Spleen (tissue), 11 donors: ENCODE results near the gene EZH2. TPM values are rescaled to one million over a fixed set of nuclear protein-coding genes. Genes with fewer than 3 reads are reported as not detected.

Source experiments
- DNase-seq: peaks from one replicate; pipeline ENCODE4 v3.0.0-alpha.2; 2020
- H3K27ac ChIP-seq, 8 donors: fragments of 200-600 bp; sonication (generic) in 7 of 8; 1 replicate in 4 of 8; 2 replicates in 4 of 8; pipeline versions ENCODE4 v1.5.0 to v1.8.0; 2016 to 2021; ENCODE audit warnings: inconsistent platforms in 4 of 8, mild to moderate bottlenecking in 4 of 8, moderate library complexity in 1 of 8
- H3K27me3 ChIP-seq, 7 donors: fragments of 200-600 bp; sonication (generic) in 6 of 7; replicated peaks in 1 of 7; 1 replicate in 4 of 7; 2 replicates in 3 of 7; pipeline versions ENCODE4 v1.5.0 to v1.8.0; 2016 to 2021; ENCODE audit warnings: inconsistent platforms in 3 of 7, mild to moderate bottlenecking in 1 of 7
- H3K36me3 ChIP-seq, 6 donors: fragments of 200-600 bp; sonication (generic) in 5 of 6; 1 replicate in 4 of 6; 2 replicates in 2 of 6; pipeline versions ENCODE4 v1.5.0 to v1.8.0; 2016 to 2021; ENCODE audit warnings: inconsistent platforms in 2 of 6
- H3K4me1 ChIP-seq, 6 donors: fragments of 200-600 bp; sonication (generic) in 5 of 6; 1 replicate in 3 of 6; 2 replicates in 3 of 6; pipeline versions ENCODE4 v1.5.0 to v1.8.0; 2016 to 2021; ENCODE audit warnings: inconsistent platforms in 3 of 6
- H3K4me3 ChIP-seq, 8 donors: fragments of 200-600 bp; sonication (generic) in 7 of 8; 1 replicate in 4 of 8; 2 replicates in 4 of 8; pipeline versions ENCODE4 v1.5.0 to v1.8.0; 2016 to 2021; ENCODE audit warnings: inconsistent platforms in 4 of 8, mild to moderate bottlenecking in 4 of 8, moderate library complexity in 2 of 8
- H3K9me3 ChIP-seq, 8 donors: fragments of 200-600 bp; sonication (generic) in 7 of 8; 1 replicate in 4 of 8; 2 replicates in 4 of 8; pipeline versions ENCODE4 v1.5.0 to v1.8.0; 2016 to 2021; ENCODE audit warnings: inconsistent platforms in 4 of 8
- POLR2A ChIP-seq, 3 donors: fragments of 450-650 bp; IDR thresholded peaks; one replicate each; pipeline ENCODE4 v1.5.1; 2017; ENCODE audit warnings: antibody characterized with exemption in 3 of 3, mild to moderate bottlenecking in 1 of 3
- POLR2AphosphoS5 ChIP-seq, 3 donors: sonication (generic); formaldehyde crosslinking; IDR thresholded peaks; one replicate each; pipeline ENCODE4 v1.5.1; 2017; ENCODE audit warnings: antibody characterized with exemption in 3 of 3
- WGBS, 5 donors: extraction: QIAGEN DNeasy Blood & Tissue Kit in 3 of 5; methylation state at CpG; one replicate each; pipeline versions ENCODE4 v1.1.5 to v1.1.7; 2013 to 2018; 5-methylcytosine and 5-hydroxymethylcytosine counted together
- intact Hi-C: fragments of 100-400 bp; cut with DNase I; formaldehyde crosslinking; loops from one replicate; pipeline ENCODE4 v1.15.0; 2023; ENCODE audit warnings: low total_unique reads
- polyA plus RNA-seq, 3 donors: library from polyadenylated mRNA; stranded (reverse); fragments of 200-250 nt; gene quantifications; one replicate each; pipeline ENCODE4 v1.2.1, GENCODE V29; 2013
- total RNA-seq, 7 donors: library from RNA; depleted of rRNA in 3 of 7; stranded (reverse); fragments of >200 nt in 3 of 7; fragmentation: NEBNext Ultra II Directional in 4 of 7; extraction: Animal tissue kit (Norgen Biotek cat#: 25700) in 4 of 7; gene quantifications; one replicate each; pipeline versions ENCODE4 v1.1.0 to v1.2.1, GENCODE V29; 2016 to 2021
- TF ChIP-seq, protein P1 (sequence below), 11 experiments: fragments of 200-600 bp in 7 of 11; fragments of 450-650 bp in 4 of 11; sonication (generic) in 4 of 11; IDR thresholded peaks in 8 of 11; conservative IDR thresholded peaks in 3 of 11; 1 replicate in 7 of 11; 2 replicates in 4 of 11; pipeline versions ENCODE4 v1.4.0 to v1.8.0; 2016 to 2021; ENCODE audit warnings: antibody characterized with exemption in 11 of 11, inconsistent platforms in 4 of 11, mild to moderate bottlenecking in 1 of 11
- donor health status: healthy with polysubstance abuse.
- donor health status: DM: no; HTN: no; CAD: no; lungs with moderate emphysema.
- donor health status: DM: no; HTN: no; CAD: no.
- donor health status: Bipolar disorder and iron deficiency.
- donor health status: healthy.
- donor health status: DM: no; HTN: no; CAD: no.
- donor health status: DM: yes; HTN: yes; CAD: no.

Gene EZH2
- total and polyA plus RNA-seq, 10 donors, result 5.0 to 14.5 (median 7.4) TPM

DNA sequence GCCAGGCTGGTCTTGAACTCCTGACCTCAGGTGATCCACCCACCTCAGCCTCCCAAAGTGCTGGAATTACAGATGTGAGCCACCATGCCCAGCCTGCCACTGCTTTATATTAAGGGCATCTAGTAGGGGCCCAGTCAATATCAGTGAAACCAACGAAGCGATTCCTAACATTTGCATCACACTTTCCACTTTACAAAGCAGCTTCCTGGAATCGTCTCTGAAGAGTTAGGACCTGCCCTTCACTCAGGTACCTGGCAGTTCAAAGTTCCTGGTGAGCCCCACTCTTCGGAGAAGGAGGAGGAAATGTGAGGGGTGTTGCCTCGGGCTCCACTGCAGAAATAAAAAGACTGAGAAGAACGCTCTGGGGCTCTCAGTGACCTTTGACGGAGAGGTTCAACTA is 31.1 kb upstream of the EZH2 start:
- intact Hi-C loops, result no loop called here
- DNase-seq, result no peak
- TF ChIP-seq POLR2AphosphoS5 (IDR thresholded peaks at IDR 0.05), result no peak
- WGBS, 5 donors, result 61 to 77% (median 65%) methylated on average over 7 of the region's 7 CpGs
- H3K27me3 ChIP-seq, result no peaks in the 10 kb centered on the region
- no peaks in the 10 kb centered on the region for H3K9me3 ChIP-seq
- H3K4me3 ChIP-seq, result no peak overlapping the region
- H3K36me3 ChIP-seq, result no peaks in the 10 kb centered on the region
- peaks cover 2 to 31% (median 10%) of the 10 kb centered on the region in 6 donors for H3K4me1 ChIP-seq
- H3K27ac ChIP-seq, result no peak overlapping the region

DNA sequence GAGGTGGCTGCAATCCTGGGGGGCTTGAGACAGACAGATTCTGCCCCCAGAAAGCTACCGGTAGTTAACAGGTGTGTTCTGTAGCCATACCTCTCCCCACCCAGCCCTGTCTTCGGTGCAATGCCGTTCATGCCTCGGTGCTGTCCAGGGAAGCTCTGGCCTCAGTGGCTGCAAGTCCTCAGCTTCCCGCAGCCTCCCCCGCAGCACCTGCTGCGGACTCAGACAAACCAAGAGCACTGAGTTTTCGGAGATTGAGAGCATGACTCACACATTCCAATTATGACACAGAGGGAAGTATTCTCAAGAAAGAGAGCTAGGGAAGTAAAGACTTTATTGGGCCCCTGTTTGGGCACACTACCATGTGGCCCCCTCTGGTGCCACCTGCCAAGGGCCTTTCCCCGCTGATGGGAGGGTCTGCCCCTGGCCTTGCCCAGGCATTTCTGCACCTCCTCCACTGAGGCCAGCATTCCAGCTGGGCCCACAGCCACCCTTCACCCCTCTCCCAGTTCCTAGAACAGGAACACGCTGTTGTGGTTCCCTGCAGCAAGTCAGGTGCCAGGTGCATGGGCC is 30.2 kb upstream of the EZH2 start:
- peaks cover 2 to 31% (median 10%) of the 10 kb centered on the region in 6 donors for H3K4me1 ChIP-seq
- no peak for DNase-seq
- peak overlapping the region in 3 of 8 donors; percentile 23 to 57 (median 31) for H3K27ac ChIP-seq
- intact Hi-C loops, result no loop called here
- H3K4me3 ChIP-seq, result no peak overlapping the region
- H3K9me3 ChIP-seq, result no peaks in the 10 kb centered on the region
- H3K27me3 ChIP-seq, result peaks cover 0 to 7% (median 0%) of the 10 kb centered on the region in 7 donors
- TF ChIP-seq, protein P1, sequence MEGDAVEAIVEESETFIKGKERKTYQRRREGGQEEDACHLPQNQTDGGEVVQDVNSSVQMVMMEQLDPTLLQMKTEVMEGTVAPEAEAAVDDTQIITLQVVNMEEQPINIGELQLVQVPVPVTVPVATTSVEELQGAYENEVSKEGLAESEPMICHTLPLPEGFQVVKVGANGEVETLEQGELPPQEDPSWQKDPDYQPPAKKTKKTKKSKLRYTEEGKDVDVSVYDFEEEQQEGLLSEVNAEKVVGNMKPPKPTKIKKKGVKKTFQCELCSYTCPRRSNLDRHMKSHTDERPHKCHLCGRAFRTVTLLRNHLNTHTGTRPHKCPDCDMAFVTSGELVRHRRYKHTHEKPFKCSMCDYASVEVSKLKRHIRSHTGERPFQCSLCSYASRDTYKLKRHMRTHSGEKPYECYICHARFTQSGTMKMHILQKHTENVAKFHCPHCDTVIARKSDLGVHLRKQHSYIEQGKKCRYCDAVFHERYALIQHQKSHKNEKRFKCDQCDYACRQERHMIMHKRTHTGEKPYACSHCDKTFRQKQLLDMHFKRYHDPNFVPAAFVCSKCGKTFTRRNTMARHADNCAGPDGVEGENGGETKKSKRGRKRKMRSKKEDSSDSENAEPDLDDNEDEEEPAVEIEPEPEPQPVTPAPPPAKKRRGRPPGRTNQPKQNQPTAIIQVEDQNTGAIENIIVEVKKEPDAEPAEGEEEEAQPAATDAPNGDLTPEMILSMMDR (IDR thresholded peaks at IDR 0.05 in 8 of 11, conservative IDR thresholded peaks at IDR 0.05 in 3 of 11), result no peak
- no peak for TF ChIP-seq POLR2AphosphoS5 (IDR thresholded peaks at IDR 0.05)
- TF ChIP-seq POLR2A (IDR thresholded peaks at IDR 0.05), result no peak
- 55 to 68% (median 64%) methylated on average over 10 of the region's 10 CpGs for WGBS, 5 donors
- no peaks in the 10 kb centered on the region for H3K36me3 ChIP-seq

DNA sequence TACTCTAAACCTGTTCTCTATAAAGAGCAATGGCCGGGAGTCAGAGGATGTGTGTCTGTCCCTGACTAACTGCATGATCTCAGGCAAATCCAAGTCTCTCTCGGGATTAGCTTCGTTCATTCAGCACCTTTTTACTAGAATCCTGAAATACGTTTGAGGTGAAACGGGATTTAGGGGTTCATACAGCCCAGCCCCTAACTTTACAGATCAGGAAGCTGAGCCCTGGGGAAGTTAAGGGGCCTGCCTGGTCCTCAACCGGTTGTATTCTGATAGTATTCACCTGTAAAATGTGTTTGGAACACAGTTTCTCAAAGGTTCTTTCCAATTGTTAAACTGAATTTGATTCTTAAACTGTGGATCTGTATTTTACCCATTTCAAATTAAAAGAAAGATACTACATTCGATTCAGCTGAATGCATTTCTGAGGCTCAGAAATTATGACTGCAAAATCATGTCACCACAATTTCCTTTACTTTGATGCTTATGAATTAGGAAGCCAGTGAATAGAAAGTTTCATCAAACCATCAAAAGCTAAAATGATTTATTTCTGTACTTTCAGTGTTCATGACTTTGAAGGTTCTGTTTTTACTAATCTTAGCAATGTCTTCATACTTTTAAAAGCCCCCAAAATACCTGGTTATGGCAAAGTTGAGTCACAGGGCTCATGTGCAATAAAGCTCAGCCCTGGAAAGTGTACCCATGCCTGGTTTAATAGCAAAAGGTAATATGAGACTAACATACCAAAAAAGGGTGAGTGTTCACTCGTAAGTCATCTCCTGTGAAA is 28.9 kb upstream of the EZH2 start:
- intact Hi-C loops, result no loop called here
- Histone ChIP-seq H3K27ac (peak overlapping the region in 1 of 8 donors; percentile 57), H3K4me3 (no peak overlapping the region), H3K4me1 (peaks cover 2 to 31% (median 10%) of the 10 kb centered on the region in 6 donors), H3K36me3 (no peaks in the 10 kb centered on the region), H3K9me3 (no peaks in the 10 kb centered on the region), H3K27me3 (peaks cover 0 to 20% (median 0%) of the 10 kb centered on the region in 7 donors)
- WGBS, 5 donors, result 46 to 65% (median 57%) methylated on average over 8 of the region's 8 CpGs
- TF ChIP-seq, protein P1 (IDR thresholded peaks at IDR 0.05 in 8 of 11, conservative IDR thresholded peaks at IDR 0.05 in 3 of 11), result no peak
- TF ChIP-seq POLR2A (IDR thresholded peaks at IDR 0.05) (no peak), POLR2AphosphoS5 (IDR thresholded peaks at IDR 0.05) (no peak)
- DNase-seq, result no peak

DNA sequence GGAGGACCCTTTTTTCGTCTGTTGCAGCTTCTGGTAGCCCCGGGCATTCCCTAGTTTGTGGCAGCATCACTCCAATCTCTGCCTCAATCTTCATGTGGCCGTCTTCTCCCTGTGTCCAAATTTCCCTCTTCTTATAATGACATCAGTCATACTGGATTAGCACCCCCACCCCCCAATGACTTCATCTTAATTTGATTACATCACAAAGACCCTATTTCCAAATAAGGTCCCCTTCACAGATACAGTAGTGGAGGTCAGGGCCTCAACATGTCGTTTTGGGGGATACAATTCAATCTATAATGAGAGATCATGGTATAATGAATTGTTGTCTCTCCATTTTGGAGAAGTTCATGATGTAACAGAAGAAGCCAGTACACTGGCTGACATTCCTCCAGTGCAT is 28.1 kb upstream of the EZH2 start:
- WGBS, 5 donors, result 83 to 94% (median 86%) methylated on average over 4 of the region's 4 CpGs
- Histone ChIP-seq H3K27me3 (peaks cover 0 to 26% (median 0%) of the 10 kb centered on the region in 7 donors), H3K4me1 (peaks cover 2 to 31% (median 10%) of the 10 kb centered on the region in 6 donors), H3K36me3 (no peaks in the 10 kb centered on the region), H3K27ac (no peak overlapping the region), H3K9me3 (no peaks in the 10 kb centered on the region), H3K4me3 (no peak overlapping the region)
- DNase-seq, result no peak
- TF ChIP-seq, protein P1 (IDR thresholded peaks at IDR 0.05 in 8 of 11, conservative IDR thresholded peaks at IDR 0.05 in 3 of 11), result no peak
- TF ChIP-seq POLR2A (IDR thresholded peaks at IDR 0.05) (no peak), POLR2AphosphoS5 (IDR thresholded peaks at IDR 0.05) (no peak)
- intact Hi-C loops, result no loop called here
